Gastroesophageal sphincter (tissue), 3 donors: ENCODE data around the gene FN1.
"Not testable (repeated sequence)": the region's sequence is repeated elsewhere in the genome, so short reads cannot be mapped to it uniquely, and the experiment has no call there.

Experiments used
- CTCF ChIP-seq, 4 experiments: fragments of 200-600 bp in 2 of 4; fragments of 450-650 bp in 2 of 4; sonication (generic) in 1 of 4; IDR thresholded peaks; one replicate each; pipeline ENCODE4 v1.5.1; 2017 to 2019; ENCODE audit warnings: antibody characterized with exemption in 4 of 4, mild to moderate bottlenecking in 2 of 4, moderate library complexity in 2 of 4
- POLR2A ChIP-seq, 2 donors: fragments of 450-650 bp; IDR thresholded peaks; one replicate each; pipeline ENCODE4 v1.6.1; 2017; ENCODE audit warnings: antibody characterized with exemption in 2 of 2, mild to moderate bottlenecking in 2 of 2, moderate library complexity in 1 of 2
- POLR2AphosphoS5 ChIP-seq: sonication (generic); formaldehyde crosslinking; IDR thresholded peaks from one replicate; pipeline ENCODE4 v1.6.1; 2017; ENCODE audit warnings: antibody characterized with exemption

- TF ChIP-seq CTCF (IDR thresholded peaks at IDR 0.05); POLR2A (IDR thresholded peaks at IDR 0.05); POLR2AphosphoS5: not testable (repeated sequence)
These were observed 124.6 kb downstream of the FN1 start for GRCh38 chr2:215311259-215311624.
